GM21529 (cell line): ENCODE data around the gene GASK1A.
A peak's percentile ranks its signal among the peaks of the same experiment; 100 is the strongest.

Source experiments
- ATAC-seq: cut with Tn5 transposase; IDR thresholded peaks from one replicate; pipeline ENCODE4 v1.9.1; 2021; ENCODE audit not compliant: unreplicated experiment

The GASK1A gene

DNA sequence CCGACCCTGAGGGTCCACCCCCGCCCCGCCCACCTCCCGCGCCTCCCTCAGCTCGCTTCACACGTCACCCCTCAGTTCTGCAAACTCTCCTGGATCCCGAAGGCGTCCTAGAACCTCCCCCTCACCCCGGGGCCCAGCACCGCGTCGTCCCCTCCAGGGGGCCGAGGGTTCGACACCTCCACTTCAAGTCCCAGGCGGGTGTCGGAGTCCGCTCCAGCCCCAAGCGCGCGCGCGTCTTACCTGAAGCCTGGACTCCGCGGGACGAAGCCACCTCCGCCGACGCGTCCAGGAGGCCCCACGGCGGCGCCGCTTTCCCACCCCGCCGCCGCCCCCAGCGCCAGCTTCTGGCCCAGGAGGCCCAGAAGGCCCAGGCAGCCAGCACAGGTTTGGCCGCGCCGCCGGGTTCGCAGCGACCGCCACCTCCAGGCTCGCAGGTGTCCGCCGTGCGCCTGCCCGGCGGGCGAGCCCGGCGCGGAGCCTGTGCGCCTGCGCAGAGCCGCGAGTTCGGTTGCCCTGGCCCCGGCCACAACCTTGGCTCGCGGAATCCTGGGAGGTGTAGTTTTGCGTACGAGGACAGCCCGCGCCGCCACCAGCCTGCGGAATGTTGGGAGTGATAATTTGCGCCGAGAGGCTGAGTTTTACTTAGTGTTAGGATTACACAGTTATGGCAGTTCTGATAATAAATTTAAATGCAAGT is 126.6 kb downstream of the GASK1A start, which contains the start of gene POMGNT2:
Gene POMGNT2, minus strand, starts transcription at position 484 of the 697 bp plus-strand sequence. CDS start 24,648 bp downstream, outside the sequence.
- ATAC-seq: peak; percentile 98

DNA sequence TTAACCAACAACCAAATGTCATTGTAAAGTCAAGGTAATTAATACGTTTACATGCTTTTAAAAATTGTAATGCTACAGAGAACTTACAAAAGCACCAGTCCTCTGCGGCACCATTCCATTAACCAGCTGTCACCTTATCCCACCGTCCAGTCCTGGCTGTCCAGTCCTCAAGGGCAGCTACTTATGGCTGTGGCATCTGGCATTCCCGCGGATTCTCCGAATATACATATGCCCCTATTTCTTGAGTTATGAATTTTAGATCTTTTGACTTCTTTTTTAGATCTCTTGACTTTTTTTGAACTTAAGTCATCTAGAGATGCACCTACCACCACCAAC is 127.2 kb downstream of the GASK1A start:
- ATAC-seq: peak; percentile 26
